ENCODE measurements around the gene STXBP1. TPM values are rescaled to one million over a fixed set of nuclear protein-coding genes. Genes with fewer than 3 reads are reported as not detected.

The STXBP1 gene
- total and polyA plus RNA-seq, 2 donors (not counting 1 experiment from before 2014, with no cell fraction given), result 25.6 to 36.0 TPM

GRCh38 chr9:127578627-127578951, 33.5 kb upstream of the STXBP1 start:
- peak overlapping the region; percentile 100 for H3K27ac ChIP-seq (ENCODE audit: insufficient read depth, low read length)
- no peak for DNase-seq (ENCODE audit: low read depth in 2 of 2)
- H3K4me3 ChIP-seq (replicated peaks in 1 of 4; ENCODE audit: control extremely low read depth in 1 of 4, insufficient read depth in 1 of 4, low read depth in 3 of 4, low read length in 4 of 4), result peak overlapping the region; percentile 36 to 58 (median 41)
- no peaks in the 10 kb centered on the region for H3K27me3 ChIP-seq (ENCODE audit: control insufficient read depth, insufficient read depth, low read length)
- peaks cover 29% of the 10 kb centered on the region for H3K4me1 ChIP-seq (ENCODE audit: control insufficient read depth, extremely low read depth, insufficient read depth, low read length)
- no peak overlapping the region for H2AFZ ChIP-seq (ENCODE audit: low read length)
- no peaks in the 10 kb centered on the region for H3K9me3 ChIP-seq (ENCODE audit: control insufficient read depth, insufficient read depth, low read depth, low read length)
- TF ChIP-seq EZH2 (IDR thresholded peaks at IDR 0.05; ENCODE audit: low read length, missing control alignments), result no peak
- TF ChIP-seq CTCF (conservative IDR thresholded peaks at IDR 0.05 in 1 of 2, IDR thresholded peaks at IDR 0.05 in 1 of 2; ENCODE audit: low read depth in 1 of 2, low read length in 2 of 2), result no peak
- H3K4me2 ChIP-seq (ENCODE audit: extremely low read depth, insufficient read depth, low read length), result peak overlapping the region; percentile 96
- H3K9ac ChIP-seq (ENCODE audit: insufficient read depth, low read length), result peak overlapping the region; percentile 52
- no peaks in the 10 kb centered on the region for H4K20me1 ChIP-seq (ENCODE audit: control insufficient read depth, extremely low read depth, insufficient read depth, low read length)
- H3K36me3 ChIP-seq (ENCODE audit: control insufficient read depth, insufficient read depth, low read length), result no peaks in the 10 kb centered on the region
- peaks cover 31% of the 10 kb centered on the region for H3K79me2 ChIP-seq (ENCODE audit: control insufficient read depth, insufficient read depth, low read length)

GRCh38 chr9:127578952-127579853, 32.9 kb upstream of the STXBP1 start:
- no peak overlapping the region for H2AFZ ChIP-seq (ENCODE audit: low read length)
- H3K9me3 ChIP-seq (ENCODE audit: control insufficient read depth, insufficient read depth, low read depth, low read length), result no peaks in the 10 kb centered on the region
- H3K4me2 ChIP-seq (ENCODE audit: extremely low read depth, insufficient read depth, low read length), result peak overlapping the region; percentile 96
- H3K36me3 ChIP-seq (ENCODE audit: control insufficient read depth, insufficient read depth, low read length), result no peaks in the 10 kb centered on the region
- TF ChIP-seq EZH2 (IDR thresholded peaks at IDR 0.05; ENCODE audit: low read length, missing control alignments) (no peak), CTCF (conservative IDR thresholded peaks at IDR 0.05 in 1 of 2, IDR thresholded peaks at IDR 0.05 in 1 of 2; ENCODE audit: low read depth in 1 of 2, low read length in 2 of 2) (peak; percentile 35 to 49)
- peak; percentile 96 to 98 for DNase-seq (ENCODE audit: low read depth in 2 of 2)
- peaks cover 26% of the 10 kb centered on the region for H3K4me1 ChIP-seq (ENCODE audit: control insufficient read depth, extremely low read depth, insufficient read depth, low read length)
- H3K27ac ChIP-seq (ENCODE audit: insufficient read depth, low read length), result peak overlapping the region; percentile 100
- H3K9ac ChIP-seq (ENCODE audit: insufficient read depth, low read length), result peak overlapping the region; percentile 89
- peaks cover 31% of the 10 kb centered on the region for H3K79me2 ChIP-seq (ENCODE audit: control insufficient read depth, insufficient read depth, low read length)
- no peaks in the 10 kb centered on the region for H4K20me1 ChIP-seq (ENCODE audit: control insufficient read depth, extremely low read depth, insufficient read depth, low read length)
- peak overlapping the region; percentile 58 to 63 (median 58) for H3K4me3 ChIP-seq (replicated peaks in 1 of 4; ENCODE audit: control extremely low read depth in 1 of 4, insufficient read depth in 1 of 4, low read depth in 3 of 4, low read length in 4 of 4)
- H3K27me3 ChIP-seq (ENCODE audit: control insufficient read depth, insufficient read depth, low read length), result no peaks in the 10 kb centered on the region

DNA sequence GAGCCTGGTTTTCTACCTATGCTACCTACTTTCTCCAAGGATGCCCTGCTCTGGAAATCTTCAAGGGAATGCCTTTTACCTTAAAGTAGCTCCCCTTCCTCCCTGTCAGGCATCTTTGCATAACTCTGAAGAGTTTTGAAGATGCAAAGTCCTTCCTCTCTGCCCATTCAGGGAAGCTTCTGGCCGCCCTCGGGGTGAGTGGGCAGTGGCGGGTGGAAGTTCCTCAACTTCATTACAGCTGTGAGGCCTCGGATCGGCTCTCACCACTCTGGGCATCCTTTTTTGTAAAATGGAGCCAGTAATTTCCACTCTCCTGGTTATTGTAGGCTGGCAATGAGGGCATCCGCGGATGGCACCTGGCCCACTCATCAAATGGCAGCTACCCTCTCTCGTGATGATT, 31.7 kb upstream of the STXBP1 start:
- no peak for DNase-seq (ENCODE audit: low read depth in 2 of 2)
- H3K9ac ChIP-seq (ENCODE audit: insufficient read depth, low read length), result no peak overlapping the region
- no peak overlapping the region for H3K4me3 ChIP-seq (replicated peaks in 1 of 4; ENCODE audit: control extremely low read depth in 1 of 4, insufficient read depth in 1 of 4, low read depth in 3 of 4, low read length in 4 of 4)

More for the DNA sequence above, 31.7 kb upstream of the STXBP1 start:
- H4K20me1 ChIP-seq (ENCODE audit: control insufficient read depth, extremely low read depth, insufficient read depth, low read length), result no peaks in the 10 kb centered on the region
- no peaks in the 10 kb centered on the region for H3K9me3 ChIP-seq (ENCODE audit: control insufficient read depth, insufficient read depth, low read depth, low read length)
- H3K79me2 ChIP-seq (ENCODE audit: control insufficient read depth, insufficient read depth, low read length), result peaks cover 31% of the 10 kb centered on the region
- peak overlapping the region; percentile 21 for H3K4me2 ChIP-seq (ENCODE audit: extremely low read depth, insufficient read depth, low read length)
- H3K27ac ChIP-seq (ENCODE audit: insufficient read depth, low read length), result peak overlapping the region; percentile 25
- H2AFZ ChIP-seq (ENCODE audit: low read length), result no peak overlapping the region
- no peaks in the 10 kb centered on the region for H3K36me3 ChIP-seq (ENCODE audit: control insufficient read depth, insufficient read depth, low read length)
- H3K4me1 ChIP-seq (ENCODE audit: control insufficient read depth, extremely low read depth, insufficient read depth, low read length), result peaks cover 19% of the 10 kb centered on the region
- no peak for TF ChIP-seq EZH2 (IDR thresholded peaks at IDR 0.05; ENCODE audit: low read length, missing control alignments)
- no peaks in the 10 kb centered on the region for H3K27me3 ChIP-seq (ENCODE audit: control insufficient read depth, insufficient read depth, low read length)

Measured in fibroblast of lung (primary cell).